Kidney (tissue), 14 donors: ENCODE results near the gene KBTBD12. TPM values are rescaled to one million over a fixed set of nuclear protein-coding genes. Genes with fewer than 3 reads are reported as not detected.

Experiments used
- DNase-seq, 5 donors: peaks; one replicate each; pipeline ENCODE4 v3.0.0-alpha.2; 2013 to 2020
- FAIRE-seq: peaks from 2 replicates; lab custom pipeline; 2012; peaks lifted over from hg19 to GRCh38; lab: Jason Lieb, UNC
- H3K27ac ChIP-seq, 2 donors: one replicate each; pipeline ENCODE4 v1.7.0; 2013; ENCODE audit warnings: low read depth in 2 of 2, low read length in 2 of 2, inconsistent platforms in 1 of 2
- H3K27me3 ChIP-seq: one replicate; pipeline ENCODE4 v1.7.1; 2013; ENCODE audit warnings: low read length, inconsistent platforms; ENCODE audit not compliant: control insufficient read depth, insufficient read depth
- H3K36me3 ChIP-seq, 3 donors: one replicate each; pipeline versions ENCODE4 v1.7.0 to v1.7.1; 2013; ENCODE audit warnings: low read length in 3 of 3, control low read depth in 1 of 3, inconsistent platforms in 1 of 3; ENCODE audit not compliant: insufficient read depth in 3 of 3, control insufficient read depth in 2 of 3
- H3K4me1 ChIP-seq, 3 donors: one replicate each; pipeline versions ENCODE4 v1.7.0 to v1.7.1; 2013; ENCODE audit warnings: low read length in 3 of 3, inconsistent platforms in 1 of 3, low read depth in 1 of 3; ENCODE audit not compliant: control insufficient read depth in 2 of 3, insufficient read depth in 2 of 3
- H3K4me3 ChIP-seq, 3 donors: one replicate each; pipeline versions ENCODE4 v1.7.0 to v1.8.1; 2013; ENCODE audit warnings: low read length in 3 of 3, control low read depth in 1 of 3, inconsistent platforms in 1 of 3
- H3K9ac ChIP-seq, 3 donors: one replicate each; pipeline versions ENCODE4 v1.7.0 to v1.7.1; 2013; ENCODE audit warnings: low read length in 3 of 3, control low read depth in 1 of 3, inconsistent platforms in 1 of 3
- H3K9me3 ChIP-seq, 3 donors: one replicate each; pipeline versions ENCODE4 v1.7.0 to v1.7.1; 2013; ENCODE audit warnings: low read length in 3 of 3, control low read depth in 1 of 3, inconsistent platforms in 1 of 3; ENCODE audit not compliant: control insufficient read depth in 2 of 3, insufficient read depth in 1 of 3
- CTCF ChIP-seq: IDR thresholded peaks from 3 replicates; pipeline ENCODE4 v1.5.1; 2012; ENCODE audit warnings: mild to moderate bottlenecking, moderate library complexity, borderline replicate concordance; ENCODE audit not compliant: insufficient read depth; ENCODE audit errors: extremely low read depth
- intact Hi-C: fragments of 100-400 bp; cut with DNase I; formaldehyde crosslinking; loops from one replicate; pipeline ENCODE4 v1.11.1; 2022
- polyA plus RNA-seq: library from polyadenylated mRNA; stranded (reverse); fragments of 350-450 nt; fragmentation: Illumina TruSeq; extraction: RNeasy Lipid Tissue Mini Kit (QIAGEN cat#74804); gene quantifications from one replicate; pipeline ENCODE4 v1.2.3, GENCODE V29; 2014; ENCODE audit warnings: low read depth, low replicate concordance; ENCODE audit not compliant: insufficient read depth
- total RNA-seq: library from RNA; stranded (reverse); fragmentation: NEBNext Ultra II Directional; extraction: Animal tissue kit (Norgen Biotek cat#: 25700); gene quantifications from one replicate; pipeline ENCODE4 v1.2.1, GENCODE V29; 2021
- donor health status: control.
- donor health status: control.
- donor health status: control.
- donor health status: control.
- donor health status: control.
- donor health status: DM: yes; HTN: yes; CAD: no.
- donor health status: Normal renal cell carcinoma (clear cell type).

KBTBD12 gene
- total and polyA plus RNA-seq, 2 donors from 2014 or later: 1.4 to 1.6 TPM

GRCh38 chr3:127948211-127948610 lies 33.2 kb downstream of the KBTBD12 start:
- Histone ChIP-seq H3K9ac (no peak overlapping the region), H3K4me3 (no peak overlapping the region), H3K36me3 (no peaks in the 10 kb centered on the region), H3K27ac (no peak overlapping the region), H3K9me3 (no peaks in the 10 kb centered on the region), H3K4me1 (no peaks in the 10 kb centered on the region), H3K27me3 (no peaks in the 10 kb centered on the region)
- DNase-seq: no peak
- no peak for FAIRE-seq
- TF ChIP-seq CTCF: no peak
- intact Hi-C loops: no loop called here

GRCh38 chr3:127949446-127950055 lies 34.5 kb downstream of the KBTBD12 start:
- DNase-seq (no peak), FAIRE-seq (no peak)
- Histone ChIP-seq H3K9me3 (no peaks in the 10 kb centered on the region), H3K36me3 (no peaks in the 10 kb centered on the region), H3K9ac (no peak overlapping the region), H3K27ac (no peak overlapping the region), H3K27me3 (no peaks in the 10 kb centered on the region), H3K4me1 (no peaks in the 10 kb centered on the region), H3K4me3 (no peak overlapping the region)
- no peak for TF ChIP-seq CTCF
- intact Hi-C loops: no loop called here

DNA sequence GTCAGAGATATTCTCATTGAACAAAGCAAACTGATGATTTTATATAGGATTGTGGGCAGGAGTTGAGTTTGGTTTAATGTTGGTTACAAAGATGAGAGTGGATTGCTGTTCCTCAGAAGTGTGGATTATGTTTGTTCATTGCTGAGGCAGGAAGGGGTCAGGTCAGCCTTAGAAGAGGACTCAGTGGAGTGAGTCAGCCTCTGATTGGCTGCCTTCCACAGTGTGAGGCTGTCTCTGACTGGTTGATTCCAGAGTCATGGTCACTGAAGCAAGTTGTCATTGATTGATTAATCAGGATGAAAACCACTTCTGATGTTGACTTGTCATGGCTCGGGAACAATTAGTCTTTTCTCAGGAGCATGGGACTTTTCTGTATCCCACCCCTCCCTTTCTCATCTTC lies 36.2 kb downstream of the KBTBD12 start:
- Histone ChIP-seq H3K36me3 (no peaks in the 10 kb centered on the region), H3K27ac (no peak overlapping the region), H3K9ac (no peak overlapping the region), H3K27me3 (no peaks in the 10 kb centered on the region), H3K4me3 (no peak overlapping the region), H3K9me3 (no peaks in the 10 kb centered on the region), H3K4me1 (no peaks in the 10 kb centered on the region)
- DNase-seq: no peak
- intact Hi-C loops: no loop called here
- no peak for TF ChIP-seq CTCF
- no peak for FAIRE-seq
